ENCODE data around the gene ANAPC2.

DNA sequence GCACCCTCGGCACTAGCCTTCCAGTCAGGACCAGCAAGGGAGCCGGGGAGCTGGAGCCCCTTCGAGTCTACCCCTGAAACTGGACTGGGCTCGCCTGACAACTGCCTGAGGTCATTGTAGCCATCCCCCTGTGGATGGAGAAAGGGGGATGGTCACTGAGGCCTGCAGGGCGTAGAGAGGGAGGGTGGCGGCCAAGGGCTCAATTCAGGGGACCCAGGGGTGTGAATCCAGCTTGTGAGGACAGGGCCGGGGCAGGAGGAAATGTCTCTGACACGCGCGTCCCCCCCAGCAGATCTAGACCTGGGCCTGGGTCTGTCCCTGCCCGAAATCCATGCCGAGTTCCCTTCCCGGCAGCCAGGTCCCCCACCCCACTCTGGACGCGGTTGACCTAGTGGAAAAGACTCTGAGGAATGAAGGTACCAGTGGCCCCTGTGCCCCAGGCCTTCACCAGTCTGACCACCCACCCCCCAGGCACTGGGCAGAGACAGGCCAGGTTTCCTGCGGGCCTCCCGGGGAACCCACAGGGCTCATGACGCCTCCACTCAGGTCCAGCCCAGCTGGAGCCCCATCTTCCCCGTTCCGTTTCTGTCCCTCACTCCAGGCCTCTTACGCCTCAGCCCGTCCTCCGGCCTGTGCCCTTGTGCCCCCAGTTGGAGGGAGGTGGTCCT is 43.1 kb upstream of the ANAPC2 start:
- TF ChIP-seq POLR2A (IDR thresholded peaks at IDR 0.05): no peak
- TF ChIP-seq, protein P1, sequence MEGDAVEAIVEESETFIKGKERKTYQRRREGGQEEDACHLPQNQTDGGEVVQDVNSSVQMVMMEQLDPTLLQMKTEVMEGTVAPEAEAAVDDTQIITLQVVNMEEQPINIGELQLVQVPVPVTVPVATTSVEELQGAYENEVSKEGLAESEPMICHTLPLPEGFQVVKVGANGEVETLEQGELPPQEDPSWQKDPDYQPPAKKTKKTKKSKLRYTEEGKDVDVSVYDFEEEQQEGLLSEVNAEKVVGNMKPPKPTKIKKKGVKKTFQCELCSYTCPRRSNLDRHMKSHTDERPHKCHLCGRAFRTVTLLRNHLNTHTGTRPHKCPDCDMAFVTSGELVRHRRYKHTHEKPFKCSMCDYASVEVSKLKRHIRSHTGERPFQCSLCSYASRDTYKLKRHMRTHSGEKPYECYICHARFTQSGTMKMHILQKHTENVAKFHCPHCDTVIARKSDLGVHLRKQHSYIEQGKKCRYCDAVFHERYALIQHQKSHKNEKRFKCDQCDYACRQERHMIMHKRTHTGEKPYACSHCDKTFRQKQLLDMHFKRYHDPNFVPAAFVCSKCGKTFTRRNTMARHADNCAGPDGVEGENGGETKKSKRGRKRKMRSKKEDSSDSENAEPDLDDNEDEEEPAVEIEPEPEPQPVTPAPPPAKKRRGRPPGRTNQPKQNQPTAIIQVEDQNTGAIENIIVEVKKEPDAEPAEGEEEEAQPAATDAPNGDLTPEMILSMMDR (IDR thresholded peaks at IDR 0.05): no peak
